ENCODE results near the gene LPAR3. TPM values are rescaled to one million over a fixed set of nuclear protein-coding genes. Genes with fewer than 3 reads are reported as not detected.
"Not testable (repeated sequence)": the region's sequence is repeated elsewhere in the genome, so short reads cannot be mapped to it uniquely, and the experiment has no call there.

LPAR3 gene
- polyA plus RNA-seq, 4 donors, result 1.1 to 2.1 (median 1.2) TPM

- DNase-seq (ENCODE audit: low read depth in 4 of 4, low spot score in 3 of 4), result no peak
Measured at GRCh38 chr1:84907095-84907827, 14.3 kb upstream of the LPAR3 start.

GRCh38 chr1:84902727-84903126, 9.7 kb upstream of the LPAR3 start:
- DNase-seq (ENCODE audit: low read depth in 4 of 4, low spot score in 3 of 4), result not testable (repeated sequence)

- no peak for DNase-seq (ENCODE audit: low read depth in 4 of 4, low spot score in 3 of 4)
Measured at GRCh38 chr1:84899969-84900368, 7.0 kb upstream of the LPAR3 start.

- DNase-seq (ENCODE audit: low read depth in 4 of 4, low spot score in 3 of 4), result no peak
Measured at GRCh38 chr1:84896279-84896678, 3.3 kb upstream of the LPAR3 start.

- no peak for DNase-seq (ENCODE audit: low read depth in 4 of 4, low spot score in 3 of 4)
Measured at GRCh38 chr1:84890566-84890965, 2.4 kb downstream of the LPAR3 start.

- DNase-seq (ENCODE audit: low read depth in 4 of 4, low spot score in 3 of 4), result no peak
Measured at GRCh38 chr1:84889437-84889836, 3.6 kb downstream of the LPAR3 start.

- no peak for DNase-seq (ENCODE audit: low read depth in 4 of 4, low spot score in 3 of 4)
Measured at GRCh38 chr1:84888753-84889152, 4.3 kb downstream of the LPAR3 start.

- DNase-seq (ENCODE audit: low read depth in 4 of 4, low spot score in 3 of 4), result no peak
Measured at GRCh38 chr1:84887261-84887934, 5.6 kb downstream of the LPAR3 start.

- no peak for DNase-seq (ENCODE audit: low read depth in 4 of 4, low spot score in 3 of 4)
Measured at GRCh38 chr1:84885469-84885868, 7.5 kb downstream of the LPAR3 start.

- no peak for DNase-seq (ENCODE audit: low read depth in 4 of 4, low spot score in 3 of 4)
Measured at GRCh38 chr1:84884671-84885389, 8.2 kb downstream of the LPAR3 start.

- DNase-seq (ENCODE audit: low read depth in 4 of 4, low spot score in 3 of 4), result no peak
Measured at GRCh38 chr1:84883286-84883685, 9.7 kb downstream of the LPAR3 start.

- DNase-seq (ENCODE audit: low read depth in 4 of 4, low spot score in 3 of 4), result no peak
Measured at GRCh38 chr1:84877592-84877991, 15.4 kb downstream of the LPAR3 start.

- no peak for DNase-seq (ENCODE audit: low read depth in 4 of 4, low spot score in 3 of 4)
Measured at GRCh38 chr1:84876353-84876752, 16.7 kb downstream of the LPAR3 start.

- no peak for DNase-seq (ENCODE audit: low read depth in 4 of 4, low spot score in 3 of 4)
Measured at GRCh38 chr1:84873366-84873765, 19.6 kb downstream of the LPAR3 start.

- no peak for DNase-seq (ENCODE audit: low read depth in 4 of 4, low spot score in 3 of 4)
Measured at GRCh38 chr1:84872696-84873355, 20.2 kb downstream of the LPAR3 start.

GRCh38 chr1:84871181-84871580, 21.8 kb downstream of the LPAR3 start:
- DNase-seq (ENCODE audit: low read depth in 4 of 4, low spot score in 3 of 4), result no peak

- no peak for DNase-seq (ENCODE audit: low read depth in 4 of 4, low spot score in 3 of 4)
Measured at GRCh38 chr1:84870591-84870990, 22.4 kb downstream of the LPAR3 start.

GRCh38 chr1:84869720-84870119, 23.3 kb downstream of the LPAR3 start:
- no peak for DNase-seq (ENCODE audit: low read depth in 4 of 4, low spot score in 3 of 4)

- no peak for DNase-seq (ENCODE audit: low read depth in 4 of 4, low spot score in 3 of 4)
Measured at GRCh38 chr1:84862810-84863251, 30.2 kb downstream of the LPAR3 start.

GRCh38 chr1:84861988-84862644, 30.9 kb downstream of the LPAR3 start:
- DNase-seq (ENCODE audit: low read depth in 4 of 4, low spot score in 3 of 4), result no peak

- no peak for DNase-seq (ENCODE audit: low read depth in 4 of 4, low spot score in 3 of 4)
Measured at GRCh38 chr1:84861516-84861915, 31.5 kb downstream of the LPAR3 start.

All from right renal pelvis (tissue), 4 donors.